WERI-Rb-1 (cell line): Measurements from ENCODE around the gene TMEM178B.

Experiments used
- DNase-seq: peaks from one replicate; pipeline ENCODE4 v3.0.0-alpha.2; 2020
- H3K27ac ChIP-seq: fragments of 250-450 bp; sonication (Bioruptor Pico); 2 replicates; pipeline ENCODE4 v1.5.1; 2020; ENCODE audit warnings: mild to moderate bottlenecking, moderate library complexity
- H3K27me3 ChIP-seq: fragments of 250-450 bp; sonication (Bioruptor Pico); 2 replicates; pipeline ENCODE4 v1.5.1; 2021; ENCODE audit warnings: mild to moderate bottlenecking, low read depth, moderate library complexity; ENCODE audit not compliant: insufficient read depth, severe bottlenecking
- H3K36me3 ChIP-seq: fragments of 250-450 bp; sonication (Bioruptor Pico); 2 replicates; pipeline ENCODE4 v1.5.1; 2020; ENCODE audit warnings: mild to moderate bottlenecking, moderate library complexity
- H3K4me3 ChIP-seq: 2 replicates; pipeline ENCODE4 v1.5.1; 2011; ENCODE audit warnings: low read depth, mild to moderate bottlenecking, control low read depth, low read length
- H3K9me3 ChIP-seq: fragments of 250-450 bp; sonication (Bioruptor Pico); 2 replicates; pipeline ENCODE4 v1.5.1; 2021; ENCODE audit warnings: mild to moderate bottlenecking, moderate library complexity; ENCODE audit not compliant: severe bottlenecking
- CTCF ChIP-seq: IDR thresholded peaks from 2 replicates; pipeline ENCODE4 v1.5.1; 2011; ENCODE audit warnings: low read depth, mild to moderate bottlenecking, control low read depth, inconsistent platforms, low read length

TMEM178B gene

GRCh38 chr7:141072548-141073172, 1.2 kb upstream of the TMEM178B start:
- DNase-seq = peak; percentile 53
- H3K27ac ChIP-seq = no peak overlapping the region
- H3K36me3 ChIP-seq = no peaks in the 10 kb centered on the region
- no peak for TF ChIP-seq CTCF
- H3K9me3 ChIP-seq = no peaks in the 10 kb centered on the region
- H3K4me3 ChIP-seq = peak overlapping the region; percentile 73
- H3K27me3 ChIP-seq = peaks cover 5% of the 10 kb centered on the region

GRCh38 chr7:141073173-141073640, 657 bp upstream of the TMEM178B start:
- no peaks in the 10 kb centered on the region for H3K36me3 ChIP-seq
- no peaks in the 10 kb centered on the region for H3K9me3 ChIP-seq
- no peak overlapping the region for H3K27ac ChIP-seq
- H3K27me3 ChIP-seq = peaks cover 5% of the 10 kb centered on the region
- no peak for TF ChIP-seq CTCF
- H3K4me3 ChIP-seq = peak overlapping the region; percentile 73
- DNase-seq = peak; percentile 22

GRCh38 chr7:141074162-141074991, 513 bp downstream of the TMEM178B start:
- Histone ChIP-seq H3K9me3 (no peaks in the 10 kb centered on the region), H3K27me3 (peaks cover 5% of the 10 kb centered on the region), H3K4me3 (peak overlapping the region; percentile 73), H3K27ac (0 out of 2 replicates have a peak overlapping the region, but pooled peaks have one; percentile 7), H3K36me3 (no peaks in the 10 kb centered on the region)
- peak; percentile 46 for DNase-seq
- TF ChIP-seq CTCF = no peak

GRCh38 chr7:141074997-141075396, 1.1 kb downstream of the TMEM178B start:
- TF ChIP-seq CTCF = no peak
- no peaks in the 10 kb centered on the region for H3K36me3 ChIP-seq
- H3K4me3 ChIP-seq = peak overlapping the region; percentile 73
- no peaks in the 10 kb centered on the region for H3K9me3 ChIP-seq
- no peak for DNase-seq
- no peak overlapping the region for H3K27ac ChIP-seq
- peaks cover 5% of the 10 kb centered on the region for H3K27me3 ChIP-seq

- DNase-seq = no peak
- H3K27ac ChIP-seq = no peak overlapping the region
- H3K9me3 ChIP-seq = no peaks in the 10 kb centered on the region
- no peaks in the 10 kb centered on the region for H3K36me3 ChIP-seq
- TF ChIP-seq CTCF = no peak
- no peak overlapping the region for H3K4me3 ChIP-seq
- H3K27me3 ChIP-seq = peaks cover 5% of the 10 kb centered on the region
Measured at GRCh38 chr7:141076377-141076776, 2.5 kb downstream of the TMEM178B start.
